Liver (tissue), 9 donors: ENCODE results near the gene NOS3. TPM values are rescaled to one million over a fixed set of nuclear protein-coding genes. Genes with fewer than 3 reads are reported as not detected.

Source experiments
- DNase-seq: peaks from one replicate; pipeline ENCODE4 v3.0.0-alpha.2; 2017; ENCODE audit warnings: low spot score
- H3K27ac ChIP-seq, 2 donors: one replicate each; pipeline ENCODE4 v1.7.0; 2013; ENCODE audit warnings: inconsistent platforms in 2 of 2, low read length in 2 of 2, control low read depth in 1 of 2, low read depth in 1 of 2, mild to moderate bottlenecking in 1 of 2
- H3K27me3 ChIP-seq, 4 donors: one replicate each; pipeline versions ENCODE4 v1.6.1 to v1.7.0; 2013; ENCODE audit warnings: low read length in 3 of 4, inconsistent platforms in 1 of 4, mild to moderate bottlenecking in 1 of 4, moderate library complexity in 1 of 4; ENCODE audit not compliant: control insufficient read depth in 4 of 4, insufficient read depth in 4 of 4
- H3K36me3 ChIP-seq, 4 donors: one replicate each; pipeline versions ENCODE4 v1.6.1 to v1.7.0; 2013; ENCODE audit warnings: low read length in 3 of 4, mild to moderate bottlenecking in 3 of 4, low read depth in 1 of 4, moderate library complexity in 1 of 4; ENCODE audit not compliant: control insufficient read depth in 4 of 4, insufficient read depth in 3 of 4
- H3K4me1 ChIP-seq, 4 donors: one replicate each; pipeline versions ENCODE4 v1.6.1 to v1.7.0; 2013; ENCODE audit warnings: low read length in 3 of 4, mild to moderate bottlenecking in 3 of 4, moderate library complexity in 1 of 4; ENCODE audit not compliant: control insufficient read depth in 4 of 4, insufficient read depth in 4 of 4
- H3K4me3 ChIP-seq, 3 donors: one replicate each; pipeline versions ENCODE4 v1.6.1 to v1.7.0; 2013; ENCODE audit warnings: low read length in 3 of 3, control low read depth in 1 of 3, low read depth in 1 of 3, mild to moderate bottlenecking in 1 of 3
- H3K9ac ChIP-seq, 2 donors: one replicate each; pipeline ENCODE4 v1.7.0; 2013; ENCODE audit warnings: low read length in 2 of 2, mild to moderate bottlenecking in 2 of 2, moderate library complexity in 2 of 2, control low read depth in 1 of 2, low read depth in 1 of 2
- H3K9me3 ChIP-seq, 4 donors: one replicate each; pipeline versions ENCODE4 v1.6.1 to v1.7.0; 2013; ENCODE audit warnings: low read length in 3 of 4; ENCODE audit not compliant: control insufficient read depth in 4 of 4
- HNF4A ChIP-seq, 2 donors: conservative IDR thresholded peaks; 2 replicates each; pipeline ENCODE4 v1.6.1; 2016; ENCODE audit warnings: antibody characterized with exemption in 2 of 2, mild to moderate bottlenecking in 2 of 2
- NR2F2 ChIP-seq: IDR thresholded peaks from 2 replicates; pipeline ENCODE4 v1.6.1; 2016; ENCODE audit warnings: antibody characterized with exemption
- RXRA ChIP-seq, 2 donors: IDR thresholded peaks; 2 replicates each; pipeline ENCODE4 v1.6.1; 2017 to 2018; ENCODE audit warnings: antibody characterized with exemption in 2 of 2, mild to moderate bottlenecking in 1 of 2
- YY1 ChIP-seq: IDR thresholded peaks from 2 replicates; pipeline ENCODE4 v1.6.1; 2016; ENCODE audit warnings: antibody characterized with exemption, mild to moderate bottlenecking
- WGBS: extraction: QIAGEN DNeasy Blood & Tissue Kit; methylation state at CpG from one replicate; pipeline ENCODE4 v1.1.7; 2013; 5-methylcytosine and 5-hydroxymethylcytosine counted together
- polyA plus RNA-seq, 2 donors: library from polyadenylated mRNA; stranded (reverse) in 1 of 2; unstranded in 1 of 2; fragments of 200-250 nt in 1 of 2; fragments of >200 nt in 1 of 2; fragmentation: Nextera tagmentation in 1 of 2; extraction: Ambion mirVana in 1 of 2; gene quantifications; one replicate each; pipeline versions ENCODE4 v1.2.1 to v1.2.3, GENCODE V29; 2013 to 2015
- total RNA-seq, 2 donors: library from RNA; depleted of rRNA; stranded (reverse); fragments of >200 nt; gene quantifications; one replicate each; pipeline ENCODE4 v1.2.3, GENCODE V29; 2014
- TF ChIP-seq, protein P1 (sequence below): fragments of 150-350 bp; IDR thresholded peaks from 2 replicates; pipeline ENCODE4 v1.5.1; 2017; ENCODE audit warnings: improper control_type of control experiment, low read depth, low read length; ENCODE audit not compliant: missing input control
- TF ChIP-seq, protein P2 (sequence below): IDR thresholded peaks from 2 replicates; pipeline ENCODE4 v1.6.1; 2016; ENCODE audit warnings: antibody characterized with exemption
- TF ChIP-seq, protein P3 (sequence below): IDR thresholded peaks from 2 replicates; pipeline ENCODE4 v1.6.1; 2016; ENCODE audit warnings: antibody characterized with exemption, mild to moderate bottlenecking
- TF ChIP-seq, protein P4 (sequence below): IDR thresholded peaks from 2 replicates; pipeline ENCODE4 v1.6.1; 2016; ENCODE audit warnings: antibody characterized with exemption
- donor health status: healthy.
- donor health status: healthy.
- donor health status: healthy.
- donor health status: healthy.
- donor health status: healthy.

The NOS3 gene
- total and polyA plus RNA-seq, 4 donors, result 1.6 to 6.1 (median 5.1) TPM

DNA sequence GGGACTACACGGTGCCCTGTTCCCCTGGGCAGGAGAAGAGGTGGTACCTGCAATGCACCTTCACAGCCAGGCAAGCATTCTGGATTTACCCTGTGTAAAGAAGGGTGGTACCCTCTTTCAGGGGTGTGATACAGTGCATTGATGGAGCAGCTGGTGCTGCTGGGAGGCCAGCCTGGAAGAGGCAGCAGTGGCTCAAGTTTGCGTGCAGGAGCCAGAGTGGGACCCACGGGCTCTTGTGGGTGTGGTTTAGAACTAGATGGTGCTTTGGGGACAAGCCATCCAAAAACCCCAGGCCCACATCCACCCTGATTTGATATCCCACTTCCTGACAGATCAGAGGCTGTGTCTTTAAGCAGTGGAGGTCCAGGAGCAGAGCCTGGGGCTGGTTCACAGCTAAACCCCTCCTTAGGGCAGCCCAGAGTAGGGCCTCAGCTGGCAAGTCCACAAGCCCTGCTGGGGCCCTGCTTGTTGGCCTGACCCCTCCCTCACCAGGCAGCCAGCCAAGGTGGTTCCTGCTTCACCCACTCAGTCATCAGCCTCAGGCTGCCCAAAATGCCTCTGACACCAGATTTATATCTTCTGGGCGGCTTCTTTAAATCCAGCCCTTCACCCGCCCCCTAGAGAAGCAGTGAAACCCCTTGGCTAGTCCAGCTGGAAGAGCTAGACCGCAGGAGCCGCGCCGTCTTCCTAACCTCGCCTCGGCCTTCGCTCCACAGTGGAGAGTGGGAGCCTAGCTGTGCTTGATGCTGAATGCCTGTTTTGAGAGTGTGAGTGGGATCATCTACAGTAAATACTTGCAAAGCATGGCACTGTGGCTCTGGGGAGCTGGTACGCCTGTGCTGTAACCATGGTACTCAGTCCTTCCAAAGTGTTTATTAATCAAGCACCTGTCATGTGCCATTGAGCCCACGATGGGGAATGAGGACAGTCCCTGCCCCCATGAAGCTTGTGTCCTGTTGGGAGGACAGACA, 56.1 kb downstream of the NOS3 start:
- no peaks in the 10 kb centered on the region for H3K9me3 ChIP-seq
- no peak overlapping the region for H3K9ac ChIP-seq
- 78% methylated on average over 14 of the region's 14 CpGs for WGBS

More for the DNA sequence above, 56.1 kb downstream of the NOS3 start:
- no peak for DNase-seq
- Histone ChIP-seq H3K4me3 (no peak overlapping the region), H3K27ac (no peak overlapping the region), H3K27me3 (no peaks in the 10 kb centered on the region), H3K36me3 (peaks cover 0 to 12% (median 0%) of the 10 kb centered on the region in 4 donors), H3K4me1 (peaks cover 0 to 2% (median 0%) of the 10 kb centered on the region in 4 donors)
- TF ChIP-seq HNF4A (conservative IDR thresholded peaks at IDR 0.05), result no peak
- TF ChIP-seq, protein P1, sequence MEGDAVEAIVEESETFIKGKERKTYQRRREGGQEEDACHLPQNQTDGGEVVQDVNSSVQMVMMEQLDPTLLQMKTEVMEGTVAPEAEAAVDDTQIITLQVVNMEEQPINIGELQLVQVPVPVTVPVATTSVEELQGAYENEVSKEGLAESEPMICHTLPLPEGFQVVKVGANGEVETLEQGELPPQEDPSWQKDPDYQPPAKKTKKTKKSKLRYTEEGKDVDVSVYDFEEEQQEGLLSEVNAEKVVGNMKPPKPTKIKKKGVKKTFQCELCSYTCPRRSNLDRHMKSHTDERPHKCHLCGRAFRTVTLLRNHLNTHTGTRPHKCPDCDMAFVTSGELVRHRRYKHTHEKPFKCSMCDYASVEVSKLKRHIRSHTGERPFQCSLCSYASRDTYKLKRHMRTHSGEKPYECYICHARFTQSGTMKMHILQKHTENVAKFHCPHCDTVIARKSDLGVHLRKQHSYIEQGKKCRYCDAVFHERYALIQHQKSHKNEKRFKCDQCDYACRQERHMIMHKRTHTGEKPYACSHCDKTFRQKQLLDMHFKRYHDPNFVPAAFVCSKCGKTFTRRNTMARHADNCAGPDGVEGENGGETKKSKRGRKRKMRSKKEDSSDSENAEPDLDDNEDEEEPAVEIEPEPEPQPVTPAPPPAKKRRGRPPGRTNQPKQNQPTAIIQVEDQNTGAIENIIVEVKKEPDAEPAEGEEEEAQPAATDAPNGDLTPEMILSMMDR, result no peak
- TF ChIP-seq, protein P2, sequence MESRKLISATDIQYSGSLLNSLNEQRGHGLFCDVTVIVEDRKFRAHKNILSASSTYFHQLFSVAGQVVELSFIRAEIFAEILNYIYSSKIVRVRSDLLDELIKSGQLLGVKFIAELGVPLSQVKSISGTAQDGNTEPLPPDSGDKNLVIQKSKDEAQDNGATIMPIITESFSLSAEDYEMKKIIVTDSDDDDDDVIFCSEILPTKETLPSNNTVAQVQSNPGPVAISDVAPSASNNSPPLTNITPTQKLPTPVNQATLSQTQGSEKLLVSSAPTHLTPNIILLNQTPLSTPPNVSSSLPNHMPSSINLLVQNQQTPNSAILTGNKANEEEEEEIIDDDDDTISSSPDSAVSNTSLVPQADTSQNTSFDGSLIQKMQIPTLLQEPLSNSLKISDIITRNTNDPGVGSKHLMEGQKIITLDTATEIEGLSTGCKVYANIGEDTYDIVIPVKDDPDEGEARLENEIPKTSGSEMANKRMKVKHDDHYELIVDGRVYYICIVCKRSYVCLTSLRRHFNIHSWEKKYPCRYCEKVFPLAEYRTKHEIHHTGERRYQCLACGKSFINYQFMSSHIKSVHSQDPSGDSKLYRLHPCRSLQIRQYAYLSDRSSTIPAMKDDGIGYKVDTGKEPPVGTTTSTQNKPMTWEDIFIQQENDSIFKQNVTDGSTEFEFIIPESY, result no peak
- TF ChIP-seq RXRA (IDR thresholded peaks at IDR 0.05), result no peak
- TF ChIP-seq, protein P3, sequence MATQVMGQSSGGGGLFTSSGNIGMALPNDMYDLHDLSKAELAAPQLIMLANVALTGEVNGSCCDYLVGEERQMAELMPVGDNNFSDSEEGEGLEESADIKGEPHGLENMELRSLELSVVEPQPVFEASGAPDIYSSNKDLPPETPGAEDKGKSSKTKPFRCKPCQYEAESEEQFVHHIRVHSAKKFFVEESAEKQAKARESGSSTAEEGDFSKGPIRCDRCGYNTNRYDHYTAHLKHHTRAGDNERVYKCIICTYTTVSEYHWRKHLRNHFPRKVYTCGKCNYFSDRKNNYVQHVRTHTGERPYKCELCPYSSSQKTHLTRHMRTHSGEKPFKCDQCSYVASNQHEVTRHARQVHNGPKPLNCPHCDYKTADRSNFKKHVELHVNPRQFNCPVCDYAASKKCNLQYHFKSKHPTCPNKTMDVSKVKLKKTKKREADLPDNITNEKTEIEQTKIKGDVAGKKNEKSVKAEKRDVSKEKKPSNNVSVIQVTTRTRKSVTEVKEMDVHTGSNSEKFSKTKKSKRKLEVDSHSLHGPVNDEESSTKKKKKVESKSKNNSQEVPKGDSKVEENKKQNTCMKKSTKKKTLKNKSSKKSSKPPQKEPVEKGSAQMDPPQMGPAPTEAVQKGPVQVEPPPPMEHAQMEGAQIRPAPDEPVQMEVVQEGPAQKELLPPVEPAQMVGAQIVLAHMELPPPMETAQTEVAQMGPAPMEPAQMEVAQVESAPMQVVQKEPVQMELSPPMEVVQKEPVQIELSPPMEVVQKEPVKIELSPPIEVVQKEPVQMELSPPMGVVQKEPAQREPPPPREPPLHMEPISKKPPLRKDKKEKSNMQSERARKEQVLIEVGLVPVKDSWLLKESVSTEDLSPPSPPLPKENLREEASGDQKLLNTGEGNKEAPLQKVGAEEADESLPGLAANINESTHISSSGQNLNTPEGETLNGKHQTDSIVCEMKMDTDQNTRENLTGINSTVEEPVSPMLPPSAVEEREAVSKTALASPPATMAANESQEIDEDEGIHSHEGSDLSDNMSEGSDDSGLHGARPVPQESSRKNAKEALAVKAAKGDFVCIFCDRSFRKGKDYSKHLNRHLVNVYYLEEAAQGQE, result no peak
- TF ChIP-seq, protein P4, sequence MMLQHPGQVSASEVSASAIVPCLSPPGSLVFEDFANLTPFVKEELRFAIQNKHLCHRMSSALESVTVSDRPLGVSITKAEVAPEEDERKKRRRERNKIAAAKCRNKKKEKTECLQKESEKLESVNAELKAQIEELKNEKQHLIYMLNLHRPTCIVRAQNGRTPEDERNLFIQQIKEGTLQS, result no peak
- no peak for TF ChIP-seq NR2F2
- TF ChIP-seq YY1, result no peak
